Stimulated activated CD4-positive, alpha-beta T cell treated with anti-CD3 and anti-CD28 coated beads, Interleukin-12 subunit alpha, Interleukin-12 subunit beta, amount 100 ng/mL, for 48 hours (primary cell): ENCODE measurements around the gene SNED1.

Experiments used
- DNase-seq, 3 donors: peaks; one replicate each; pipeline ENCODE4 v3.0.0-alpha.2; 2020; ENCODE audit warnings: low read depth in 2 of 3, low spot score in 1 of 3

SNED1 gene

GRCh38 chr2:241066171-241066892 is 67.9 kb downstream of the SNED1 start:
- DNase-seq, result no peak

- DNase-seq, result no peak
These were observed 68.5 kb downstream of the SNED1 start for GRCh38 chr2:241066893-241067341.

GRCh38 chr2:241067501-241068135 is 69.2 kb downstream of the SNED1 start:
- DNase-seq, result no peak

- no peak for DNase-seq
These were observed 69.9 kb downstream of the SNED1 start for GRCh38 chr2:241068136-241068941.

GRCh38 chr2:241068942-241069810 is 70.8 kb downstream of the SNED1 start:
- no peak for DNase-seq

- no peak for DNase-seq
These were observed 71.4 kb downstream of the SNED1 start for GRCh38 chr2:241069821-241070281.

GRCh38 chr2:241070361-241070760 is 71.9 kb downstream of the SNED1 start:
- DNase-seq, result no peak

GRCh38 chr2:241070811-241071676 is 72.6 kb downstream of the SNED1 start:
- no peak for DNase-seq

- no peak for DNase-seq
These were observed 73.3 kb downstream of the SNED1 start for GRCh38 chr2:241071677-241072111.

GRCh38 chr2:241072151-241072550 is 73.7 kb downstream of the SNED1 start:
- DNase-seq, result no peak

- DNase-seq, result no peak
These were observed 74.2 kb downstream of the SNED1 start for GRCh38 chr2:241072553-241073165.

- DNase-seq, result no peak
These were observed 75.0 kb downstream of the SNED1 start for GRCh38 chr2:241073166-241074064.

GRCh38 chr2:241074065-241074818 is 75.8 kb downstream of the SNED1 start:
- no peak for DNase-seq

GRCh38 chr2:241074901-241075540 is 76.6 kb downstream of the SNED1 start:
- no peak for DNase-seq

- no peak for DNase-seq
These were observed 82.2 kb downstream of the SNED1 start for GRCh38 chr2:241080405-241081189.

GRCh38 chr2:241081190-241081642 is 82.8 kb downstream of the SNED1 start:
- DNase-seq, result no peak
